COLO668 (cell line): ENCODE results near the gene CRLF1.

Source experiments
- DNase-seq: peaks from one replicate; lab custom pipeline; 2025; ENCODE audit not compliant: unreplicated experiment; lab: John Stamatoyannopoulos, UW

CRLF1 gene

DNA sequence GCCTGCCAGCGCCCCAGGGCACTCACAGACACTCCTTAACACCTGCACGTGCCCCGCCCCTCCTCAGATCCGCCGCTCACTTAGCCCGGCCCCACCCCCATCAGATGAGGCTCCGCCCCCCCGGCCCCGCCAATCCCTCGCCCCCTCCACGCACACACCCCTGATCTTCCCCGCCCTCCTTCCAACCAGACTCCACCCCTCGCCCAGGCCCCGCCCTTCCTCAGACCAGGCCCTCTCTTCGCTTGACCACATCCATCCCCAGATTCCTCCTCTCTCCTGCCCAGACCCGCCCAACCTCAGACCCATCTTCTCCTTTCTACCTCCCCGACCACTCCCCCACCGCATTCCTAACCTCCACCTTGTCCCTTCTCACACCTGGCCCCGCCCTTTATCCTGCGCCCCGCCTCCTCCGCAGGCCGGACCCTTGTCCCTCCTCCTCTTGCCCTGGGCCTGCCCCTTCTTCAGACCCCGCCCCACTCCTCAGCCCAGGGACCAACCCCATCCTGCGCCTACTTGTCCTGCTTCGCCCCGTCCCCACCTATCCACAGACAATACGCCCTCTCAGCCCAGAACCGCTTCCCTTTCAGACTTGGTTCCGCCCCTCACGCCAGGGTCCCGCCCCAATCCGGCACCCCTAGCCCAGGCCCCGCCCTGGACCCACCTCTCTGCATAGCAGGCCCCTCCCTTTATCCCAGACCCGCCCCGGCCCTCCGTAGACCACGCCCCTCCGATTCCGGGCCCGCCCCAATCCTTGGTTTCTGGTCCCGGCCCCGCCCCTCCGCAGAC lies 29.8 kb upstream of the CRLF1 start:
- DNase-seq = peak; percentile 95

DNA sequence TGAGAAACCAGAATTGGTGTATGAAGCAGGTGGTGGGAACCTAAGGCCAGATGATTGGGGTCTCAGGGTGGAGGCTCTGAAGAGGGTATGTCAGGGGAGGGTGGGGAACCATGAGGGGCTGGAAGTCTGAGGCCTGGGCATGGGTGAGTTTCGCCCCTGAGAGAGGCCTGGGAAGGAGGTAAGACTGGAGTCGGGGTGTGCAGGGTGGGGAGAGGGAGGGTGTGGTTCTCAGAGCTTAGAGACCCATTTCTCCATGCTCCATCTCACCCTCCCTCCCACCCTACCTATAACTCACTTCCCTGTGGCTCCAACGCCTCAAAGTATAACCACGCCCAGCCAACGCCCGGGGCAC lies 29.2 kb upstream of the CRLF1 start:
- no peak for DNase-seq

DNA sequence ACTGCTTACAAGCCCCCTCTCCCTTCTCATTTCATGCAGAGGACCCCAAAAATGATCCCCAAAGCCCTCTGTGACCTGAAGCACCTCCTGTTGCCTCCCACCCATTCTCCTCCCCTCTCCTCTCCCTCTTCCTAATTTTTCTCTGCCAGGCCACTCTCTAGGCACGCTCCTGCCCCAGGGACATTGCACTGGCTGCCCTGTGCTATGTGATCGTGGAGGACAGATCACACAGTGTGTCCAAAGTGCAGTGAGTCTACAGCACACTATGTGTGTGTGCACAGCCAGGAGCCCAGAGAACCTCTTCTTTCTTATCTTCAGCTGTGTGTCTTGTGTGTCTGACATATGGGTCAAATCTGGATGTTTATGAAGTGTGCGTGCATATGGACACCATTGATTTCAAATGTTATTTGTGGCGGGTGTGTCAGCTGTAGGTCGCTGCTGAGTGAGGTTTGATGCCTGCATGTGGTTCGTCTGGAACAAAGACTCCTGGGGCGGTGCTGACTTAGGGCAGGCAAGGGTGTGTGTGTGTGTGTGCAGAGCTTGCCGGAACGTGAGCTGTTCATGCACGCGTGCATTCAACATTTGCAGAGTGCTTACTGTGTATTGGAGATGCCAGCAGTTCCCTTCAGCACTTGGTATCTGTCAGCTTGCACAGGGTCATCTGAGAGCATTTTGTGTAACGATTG lies 28.2 kb upstream of the CRLF1 start:
- peak; percentile 36 for DNase-seq

DNA sequence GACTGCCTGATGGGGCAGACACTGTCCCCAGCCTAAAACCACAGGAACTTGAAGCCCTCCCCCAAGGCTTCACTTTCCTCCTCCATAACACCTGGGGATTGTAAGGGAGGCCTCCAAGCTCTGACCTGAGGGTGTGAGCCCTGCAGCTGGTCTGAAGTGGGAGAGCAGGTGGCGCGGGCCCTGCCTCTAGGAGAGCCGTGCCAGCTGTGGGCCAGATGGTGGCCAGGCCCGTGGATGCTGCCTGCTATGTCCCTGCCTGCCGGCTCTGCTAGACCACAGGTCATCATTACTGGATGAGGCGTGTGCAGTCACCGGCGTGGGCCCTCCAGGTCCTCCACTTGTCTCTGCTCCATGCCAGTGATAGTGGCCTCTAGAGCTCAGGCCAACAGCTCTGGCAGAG lies 26.7 kb upstream of the CRLF1 start:
- peak; percentile 95 for DNase-seq

DNA sequence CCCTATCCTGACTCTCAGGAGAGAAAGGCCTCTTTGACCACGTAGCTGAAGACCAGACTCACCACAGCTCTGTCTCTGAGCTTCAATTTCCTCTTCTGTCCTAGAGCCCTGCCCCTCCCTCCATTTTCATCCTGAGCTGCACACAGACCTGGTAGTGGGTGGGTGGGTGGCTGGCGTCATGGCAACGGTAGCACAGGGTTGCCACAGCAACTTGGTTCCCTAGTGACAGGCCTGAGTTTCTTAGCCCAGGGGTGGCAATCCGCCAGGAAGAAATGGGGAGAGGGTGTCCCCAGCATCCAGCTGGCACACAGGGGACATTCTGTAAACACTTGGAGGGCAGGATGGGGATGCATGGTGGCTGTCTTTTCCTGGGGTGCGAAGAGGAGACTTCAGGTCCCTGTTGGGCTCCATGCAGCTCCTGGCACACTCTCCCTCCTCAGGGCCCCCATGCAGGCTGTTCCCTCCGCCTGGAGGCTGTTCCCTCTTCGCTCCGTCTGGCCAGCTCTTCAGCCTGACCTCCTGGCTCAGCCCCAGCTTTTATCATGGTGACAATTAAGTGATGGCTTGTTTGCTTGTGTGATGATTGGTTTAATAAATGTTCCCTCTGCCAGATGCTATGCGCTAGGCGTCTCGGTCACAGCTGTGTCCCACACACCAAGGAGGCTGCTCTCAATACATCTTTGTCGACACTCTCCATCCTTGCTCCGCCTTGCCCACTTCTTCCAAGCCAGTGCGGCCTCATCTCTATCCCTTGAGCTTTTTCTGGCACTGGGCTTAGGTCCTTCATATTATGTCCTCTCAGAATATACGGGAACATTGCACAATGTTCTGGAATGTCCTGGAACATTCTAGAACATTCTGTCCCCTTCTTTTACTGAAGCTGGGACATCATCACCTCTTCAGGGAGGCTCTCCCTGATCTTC lies 22.8 kb upstream of the CRLF1 start:
- DNase-seq = no peak

DNA sequence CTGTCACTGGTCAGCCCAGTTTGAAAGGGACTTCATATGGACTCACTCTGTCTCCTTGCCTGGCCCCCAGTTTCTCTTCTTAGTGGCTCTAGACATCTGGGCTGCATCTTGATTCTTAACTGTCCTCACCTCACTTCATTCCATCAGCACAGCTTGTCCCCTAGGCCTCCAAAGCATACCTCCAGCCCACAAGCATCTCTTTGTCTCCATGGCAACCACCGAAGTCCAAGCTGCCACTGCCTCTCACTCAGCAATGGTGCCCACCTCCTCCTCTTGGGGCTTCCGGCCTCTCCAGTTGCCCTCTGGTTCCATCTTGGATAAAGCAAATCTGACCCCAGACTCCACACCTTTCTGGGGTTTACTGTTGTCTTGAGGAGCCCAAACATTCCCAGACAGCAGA lies 20.3 kb upstream of the CRLF1 start:
- no peak for DNase-seq

DNA sequence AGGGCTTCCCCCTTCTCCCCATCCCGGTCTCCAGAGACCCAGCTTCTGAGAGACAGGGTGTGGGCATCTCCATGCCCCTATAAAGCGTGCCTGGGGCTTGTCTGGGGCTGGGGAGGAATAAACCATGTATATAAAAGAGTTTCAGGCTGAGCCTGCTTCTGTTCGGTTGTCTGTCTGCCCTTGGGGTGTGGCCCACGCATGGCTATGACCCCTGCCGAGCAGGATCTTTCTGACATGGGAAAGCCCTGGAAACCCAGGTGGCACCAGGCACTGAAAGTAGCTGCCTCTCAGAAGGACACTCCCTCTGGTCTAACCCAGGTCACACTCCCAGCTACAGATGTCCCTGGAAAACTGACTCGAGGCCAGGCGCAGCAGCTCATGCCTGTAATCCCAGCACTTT lies 14.3 kb upstream of the CRLF1 start:
- no peak for DNase-seq

DNA sequence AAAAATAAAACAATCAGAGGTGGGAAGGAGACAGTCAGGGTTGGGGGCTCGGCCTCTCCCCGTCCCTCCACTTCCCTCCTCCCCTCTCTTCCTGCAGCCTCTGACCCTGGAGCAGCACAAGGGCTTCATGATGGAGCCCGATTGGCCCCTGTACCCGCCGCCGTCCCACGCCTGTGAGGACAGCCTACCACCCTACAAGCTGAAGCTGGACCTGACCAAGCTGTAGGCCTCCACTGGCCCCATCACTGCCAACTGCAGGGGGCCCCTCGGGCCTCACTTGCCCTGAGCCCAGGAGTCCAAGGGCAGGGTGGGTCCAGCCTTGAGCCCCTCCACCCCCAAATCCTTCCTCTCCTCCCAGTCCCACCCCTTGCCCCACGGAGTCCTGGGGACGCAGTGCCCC lies 13.7 kb upstream of the CRLF1 start:
- DNase-seq = no peak

DNA sequence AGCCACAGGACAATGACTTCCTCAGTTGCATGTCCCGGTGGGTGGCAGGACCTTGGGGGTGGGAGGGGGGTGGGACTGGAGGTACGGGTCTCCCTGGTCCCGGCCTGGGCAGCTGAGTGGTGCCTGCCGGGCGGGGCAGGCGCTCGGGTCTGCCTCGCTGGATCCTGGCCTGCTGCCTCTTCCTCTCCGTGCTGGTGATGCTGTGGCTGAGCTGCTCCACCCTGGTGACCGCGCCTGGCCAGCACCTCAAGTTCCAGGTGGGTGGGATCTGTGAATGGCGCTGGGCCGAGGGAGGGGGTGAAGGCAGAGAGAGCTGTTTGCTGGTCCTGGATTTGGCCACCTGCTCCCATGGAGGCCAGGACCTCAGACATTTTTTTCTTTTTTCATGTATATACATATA lies 11.6 kb upstream of the CRLF1 start:
- no peak for DNase-seq

DNA sequence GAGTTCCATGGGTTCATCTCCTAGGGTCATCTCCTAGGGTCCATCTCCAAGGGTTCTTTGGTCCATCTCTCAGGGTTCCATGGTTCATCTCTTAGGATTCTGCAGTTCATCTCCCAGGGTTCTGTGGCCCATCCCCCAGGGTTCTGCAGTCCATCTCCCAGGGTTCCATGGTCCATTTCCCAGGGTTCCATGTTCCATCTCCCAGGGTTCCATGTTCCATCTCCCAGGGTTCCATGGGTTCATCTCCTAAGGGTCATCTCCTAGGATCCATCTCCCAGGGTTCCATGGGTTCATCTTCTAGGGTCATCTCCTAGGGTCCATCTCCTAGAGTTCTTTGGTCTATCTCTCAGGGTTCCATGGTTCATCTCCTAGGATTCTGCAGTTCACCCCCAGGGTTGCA lies 11.0 kb upstream of the CRLF1 start:
- DNase-seq = no peak

DNA sequence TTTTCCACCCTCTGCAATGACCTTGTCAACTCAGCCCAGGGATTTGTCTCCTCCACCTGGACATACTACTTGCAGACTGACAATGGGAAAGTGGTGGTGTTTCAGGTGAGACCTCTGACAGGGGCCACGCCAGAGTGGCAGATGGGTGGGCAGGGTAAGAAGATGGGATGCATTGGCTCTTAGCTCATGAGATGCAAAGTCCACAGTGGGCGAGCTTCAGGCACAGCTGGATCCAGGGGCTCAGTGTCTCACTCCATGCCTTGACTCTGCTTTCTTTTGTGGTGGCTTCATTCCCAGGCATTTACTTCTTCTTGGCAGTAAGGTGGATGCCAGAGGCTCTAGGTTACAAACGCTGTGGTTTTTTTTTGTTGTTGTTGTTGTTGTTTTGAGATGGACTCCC lies 9.4 kb upstream of the CRLF1 start:
- DNase-seq = no peak

DNA sequence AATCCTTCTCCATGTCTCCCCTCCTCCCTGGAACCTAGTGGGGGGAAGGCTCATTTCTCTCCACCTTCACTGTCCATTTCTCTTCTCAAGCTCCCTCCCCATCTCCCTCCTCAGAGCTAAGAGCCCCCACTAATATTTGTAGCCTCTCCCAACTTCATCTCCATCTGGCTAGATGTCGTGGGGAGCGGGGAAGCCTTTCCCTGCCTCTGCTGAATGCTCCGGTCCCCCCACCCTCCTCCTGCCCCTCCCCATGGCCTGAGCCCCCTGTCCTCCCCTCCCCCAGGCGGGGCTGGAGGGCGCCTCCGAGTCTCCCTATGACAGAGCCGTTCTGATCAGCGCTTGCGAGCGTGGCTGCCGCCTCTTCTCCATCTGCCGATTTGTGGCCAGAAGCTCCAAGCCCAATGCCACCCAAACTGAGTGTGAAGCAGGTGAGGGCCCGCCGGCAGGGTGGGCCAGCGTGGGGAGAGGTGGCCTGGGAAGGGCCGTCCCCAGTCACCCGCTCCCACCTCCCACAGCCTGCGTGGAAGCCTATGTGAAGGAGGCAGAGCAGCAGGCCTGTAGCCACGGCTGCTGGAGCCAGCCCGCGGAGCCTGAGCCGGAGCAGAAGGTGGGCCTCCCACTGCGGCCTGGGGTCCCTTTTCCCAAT lies 7.1 kb upstream of the CRLF1 start:
- DNase-seq = no peak

DNA sequence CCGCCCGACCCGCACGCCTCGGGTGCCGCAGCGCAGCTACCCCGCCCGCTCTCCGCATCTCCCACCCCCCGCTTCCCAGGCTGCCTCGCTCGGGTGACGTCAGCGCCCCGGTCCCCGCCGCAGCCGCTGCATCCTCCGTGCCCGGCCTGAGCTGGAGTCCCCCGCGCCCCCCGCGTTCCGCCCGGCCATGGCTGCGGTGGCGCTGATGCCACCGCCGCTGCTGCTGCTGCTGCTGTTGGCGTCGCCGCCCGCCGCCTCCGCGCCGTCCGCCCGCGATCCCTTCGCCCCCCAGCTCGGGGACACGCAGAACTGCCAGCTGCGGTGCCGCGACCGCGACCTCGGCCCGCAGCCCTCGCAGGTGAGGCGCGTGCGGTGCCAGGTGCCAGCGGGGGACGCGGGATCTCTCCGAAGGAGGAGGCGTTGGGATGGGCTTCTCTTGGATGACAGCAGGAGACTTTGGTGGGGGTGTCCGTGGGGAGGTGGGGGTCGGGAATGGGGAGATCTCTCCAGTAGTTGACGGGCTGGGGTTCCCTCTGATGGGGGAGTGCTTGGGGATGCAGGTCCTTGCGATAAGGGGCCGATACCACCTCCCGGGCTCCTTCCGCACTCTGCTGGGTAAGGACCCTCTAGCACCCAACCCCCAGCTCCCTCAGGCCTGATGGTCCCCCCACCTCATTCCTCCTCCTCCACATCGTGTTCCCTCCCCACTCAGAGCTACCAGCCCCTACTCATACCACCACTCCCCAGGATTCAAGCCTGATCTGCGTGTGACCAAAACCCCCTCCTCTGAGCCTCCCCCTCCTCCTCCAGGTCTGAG lies 6.4 kb upstream of the CRLF1 start, which contains the start of gene TMEM59L:
Gene TMEM59L, plus strand, starts transcription at position 99 of the 817 bp plus-strand sequence. Its CDS starts 89 bp downstream, at position 188.
- DNase-seq = peak; percentile 27

DNA sequence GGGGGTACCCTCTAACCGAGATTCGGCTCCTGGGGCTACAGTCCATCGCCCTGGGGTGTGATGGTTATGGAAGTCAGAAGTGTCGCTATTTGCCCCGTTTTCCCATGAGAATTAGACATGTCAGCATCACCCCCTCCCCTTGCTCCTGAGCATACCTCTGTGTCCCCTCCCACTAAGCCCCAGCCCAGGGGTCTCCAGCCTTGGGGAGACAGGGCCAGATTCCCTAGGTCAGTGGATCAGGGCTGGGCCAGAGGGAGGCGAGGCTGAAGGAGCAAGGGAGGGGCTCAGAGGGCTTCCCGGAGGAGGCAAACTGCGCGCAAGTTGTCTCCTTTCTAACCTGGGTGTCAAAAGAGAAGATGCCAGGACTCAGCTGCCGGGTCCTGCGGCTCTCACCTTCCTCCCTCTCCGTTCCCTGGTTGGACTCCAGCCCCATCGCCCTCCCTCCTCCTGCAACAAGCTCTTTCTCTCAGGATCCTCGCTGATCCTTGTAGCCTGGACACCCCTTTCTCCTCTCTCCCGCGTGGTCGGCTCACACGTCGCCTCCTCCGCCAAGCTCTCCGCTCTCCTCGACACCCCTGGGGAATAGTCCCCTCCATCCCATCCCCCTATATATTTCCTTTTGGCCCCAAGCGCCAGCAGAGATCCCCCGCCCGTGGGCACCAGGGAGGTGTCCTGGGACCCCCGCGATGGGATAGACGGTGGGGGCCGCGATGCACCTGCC lies 5.6 kb upstream of the CRLF1 start:
- no peak for DNase-seq

DNA sequence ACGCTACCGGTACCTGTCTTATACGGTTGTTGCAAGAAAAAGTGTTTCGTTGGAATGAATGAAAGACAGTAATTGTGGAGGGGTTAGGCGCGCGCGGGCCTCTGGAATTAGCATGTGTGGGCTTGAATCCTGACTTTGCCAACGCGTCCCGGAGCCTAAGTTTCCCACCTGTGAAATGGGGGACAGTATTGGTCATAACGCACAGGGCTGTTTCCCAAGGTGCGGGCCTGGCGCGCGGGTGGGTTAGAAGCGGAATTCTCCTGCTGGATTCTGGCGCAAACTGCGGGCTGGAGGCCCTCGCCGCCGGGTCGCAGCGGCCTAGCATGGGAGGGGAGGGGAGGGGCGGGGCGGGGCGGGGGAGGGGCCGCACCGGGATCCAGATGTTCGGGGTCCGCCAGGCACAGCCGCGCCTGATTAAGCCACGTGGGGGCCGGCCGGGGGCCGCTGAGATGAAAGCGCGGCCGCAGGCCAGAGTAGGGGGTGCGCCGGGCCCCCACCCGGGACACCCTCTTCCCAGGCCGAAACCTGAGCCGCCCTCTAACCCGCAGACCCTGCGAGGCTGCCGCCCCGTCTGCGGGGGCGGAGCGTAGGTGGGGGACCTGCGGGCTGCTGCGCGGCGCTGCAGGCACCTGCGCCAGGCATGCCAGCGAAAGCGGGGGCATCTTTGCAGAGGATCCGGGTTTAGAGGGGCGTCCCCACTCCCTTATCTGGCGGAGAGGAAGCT lies 4.9 kb upstream of the CRLF1 start:
- peak; percentile 22 for DNase-seq

DNA sequence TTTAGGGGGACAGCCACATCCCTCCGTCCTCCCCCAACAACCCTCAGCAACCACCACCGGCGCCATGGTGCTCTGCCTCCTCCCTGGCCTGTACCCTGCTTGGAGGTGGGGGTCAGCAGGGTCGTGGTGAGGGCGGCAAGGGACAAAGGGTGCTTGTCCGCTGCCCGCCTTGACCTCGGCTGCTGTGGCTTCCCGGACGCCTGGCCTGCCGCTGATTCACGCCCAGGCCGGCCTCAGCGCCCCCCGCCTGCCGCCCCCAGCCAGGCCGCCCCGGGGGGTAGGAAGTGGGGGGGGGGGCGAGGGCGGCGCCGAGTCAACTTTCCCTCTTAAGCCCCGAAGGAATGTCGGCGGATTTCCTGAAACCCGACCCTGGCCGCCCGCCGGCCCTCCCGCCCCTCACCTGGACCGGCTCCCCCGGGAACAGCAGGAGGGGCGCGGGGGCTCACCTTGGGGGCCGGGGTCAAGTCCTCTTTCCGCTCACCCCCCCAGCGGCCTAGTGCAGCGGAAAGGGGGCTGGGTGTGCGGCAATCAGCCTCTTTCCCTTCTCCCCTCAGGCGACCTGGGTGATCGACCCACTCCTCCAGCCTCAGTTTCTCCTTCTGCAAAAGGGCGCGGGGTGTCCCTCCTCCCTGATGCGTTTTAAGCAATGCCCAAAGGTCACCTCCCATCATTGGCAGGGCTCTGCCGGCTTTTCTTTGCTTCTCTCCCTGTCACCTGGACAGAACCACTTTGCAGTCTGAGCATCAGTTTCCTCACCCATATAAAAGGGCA lies 4.1 kb upstream of the CRLF1 start:
- DNase-seq = no peak

DNA sequence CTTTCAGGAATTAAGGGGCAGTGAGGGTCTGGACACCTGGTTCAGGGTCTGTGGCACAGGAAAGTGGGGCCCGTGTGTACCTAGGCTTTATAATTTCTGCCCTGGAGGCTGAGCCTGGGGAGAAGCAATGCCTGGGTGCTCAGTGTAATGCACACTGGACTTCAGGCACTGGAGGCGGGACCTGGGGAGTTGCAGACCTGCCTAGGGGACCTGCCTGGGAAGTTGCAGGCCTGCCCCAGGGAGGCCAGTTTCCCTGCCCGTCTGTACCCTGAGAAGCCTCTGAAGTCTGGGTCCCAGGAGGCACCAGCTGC lies 3.6 kb upstream of the CRLF1 start:
- no peak for DNase-seq

DNA sequence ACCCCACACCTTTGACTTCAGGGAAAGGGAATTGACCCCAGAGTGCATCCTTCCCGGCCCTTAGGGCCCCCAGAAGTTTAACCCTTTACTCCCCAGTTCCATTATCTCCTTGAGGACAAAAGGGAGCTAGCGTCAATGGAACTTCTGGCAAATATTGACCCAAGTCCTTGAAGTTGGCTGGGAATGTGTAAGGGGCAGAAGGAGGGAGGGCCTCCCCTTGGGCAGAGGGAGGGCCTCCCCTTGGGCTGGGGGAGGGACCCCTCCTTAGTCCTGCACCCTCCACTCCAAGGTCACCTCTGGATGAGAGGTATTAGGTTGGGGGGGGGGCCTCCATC lies 3.1 kb upstream of the CRLF1 start:
- no peak for DNase-seq
